Panc1 (cell line): ENCODE data around the gene STPG3. TPM values are rescaled to one million over a fixed set of nuclear protein-coding genes. Genes with fewer than 3 reads are reported as not detected.
A peak's percentile ranks its signal among the peaks of the same experiment; 100 is the strongest.

Experiments
- ATAC-seq: fragments of 200-7000 bp; cut with Tn5 transposase; 2 replicates; pipeline ENCODE4 v1.9.1; 2020; ENCODE audit warnings: mild to moderate bottlenecking, moderate library complexity
- BruUV-seq: library from RNA; stranded (reverse); fragments of 400-500 nt; replicated peaks from 2 replicates; lab custom pipeline; 2021; lab: Mats Ljungman, UMichigan
- CTCF ChIA-PET: fragments of 300-600 bp; sonication (Branson Sonifier 250); formaldehyde crosslinking; loops from one replicate; lab custom pipeline; 2022; ENCODE audit warnings: antibody characterized with exemption; lab: Charles Lee
- POLR2A ChIA-PET: fragments of 300-600 bp; sonication (Branson Sonifier 250); formaldehyde crosslinking; loops from one replicate; lab custom pipeline; 2022; ENCODE audit warnings: antibody characterized with exemption; lab: Charles Lee
- DNase-seq: peaks from one replicate; pipeline ENCODE4 v3.0.0-alpha.2; 2010; ENCODE audit warnings: low read depth, low spot score
- H3K27ac ChIP-seq: 2 replicates; pipeline ENCODE4 v1.5.1; 2011; ENCODE audit warnings: mild to moderate bottlenecking, low read length, inconsistent platforms
- H3K27me3 ChIP-seq: fragments of 200-500 bp; sonication (Bioruptor generic); 2 replicates; pipeline ENCODE4 v1.6.0; 2014; ENCODE audit warnings: low read length, inconsistent platforms; ENCODE audit not compliant: control insufficient read depth, insufficient read depth
- H3K36me3 ChIP-seq: fragments of 200-500 bp; sonication (Bioruptor generic); 2 replicates; pipeline ENCODE4 v1.5.1; 2014; ENCODE audit warnings: inconsistent platforms, mild to moderate bottlenecking, low read length, moderate library complexity; ENCODE audit not compliant: control insufficient read depth, insufficient read depth
- H3K4me1 ChIP-seq: 2 replicates; pipeline ENCODE4 v1.5.1; 2011; ENCODE audit warnings: inconsistent platforms, mild to moderate bottlenecking, low read length, moderate library complexity; ENCODE audit not compliant: control insufficient read depth, insufficient read depth
- H3K4me3 ChIP-seq, 2 experiments: 2 replicates each; pipeline ENCODE4 v1.5.1; 2011 to 2012; ENCODE audit warnings: low read depth in 2 of 2, low read length in 2 of 2, mild to moderate bottlenecking in 2 of 2, inconsistent platforms in 1 of 2, moderate library complexity in 1 of 2
- H3K9me3 ChIP-seq: fragments of 200-500 bp; sonication (Bioruptor generic); 2 replicates; pipeline ENCODE4 v1.5.1; 2014; ENCODE audit warnings: low read depth, mild to moderate bottlenecking, inconsistent platforms, low read length, moderate library complexity; ENCODE audit not compliant: control insufficient read depth, insufficient read depth
- POLR2AphosphoS5 ChIP-seq: IDR thresholded peaks from 2 replicates; pipeline ENCODE4 v1.6.1; 2012; ENCODE audit warnings: mild to moderate bottlenecking, low read depth, low read length, moderate library complexity
- SIN3A ChIP-seq: IDR thresholded peaks from 2 replicates; pipeline ENCODE4 v1.6.1; 2012; ENCODE audit warnings: low read depth, mild to moderate bottlenecking, low read length, moderate library complexity, borderline replicate concordance; ENCODE audit not compliant: insufficient read depth
- TCF7L2 ChIP-seq: IDR thresholded peaks from 2 replicates; pipeline ENCODE4 v1.6.1; 2011; ENCODE audit warnings: mild to moderate bottlenecking, low read depth, low read length, inconsistent platforms
- in situ Hi-C: cut with HindIII; loops from 2 replicates; pipeline ENCODE4 v1.10.0; 2016; ENCODE audit warnings: low sequenced_read_pairs, low pct_unique_long_range_greater_than_20kb
- intact Hi-C: fragments of 100-400 bp; cut with micrococcal nuclease; formaldehyde crosslinking; loops from one replicate; pipeline ENCODE4 v1.10.0; 2022; ENCODE audit not compliant: unreplicated experiment
- total RNA-seq: library from RNA; stranded (reverse); gene quantifications from one replicate; pipeline ENCODE4 v1.2.1, GENCODE V29; 2021; ENCODE audit not compliant: unreplicated experiment
- TF ChIP-seq, protein P1 (sequence below), 2 experiments: IDR thresholded peaks; 2 replicates each; pipeline ENCODE4 v1.6.1; 2011 to 2012; ENCODE audit warnings: low read depth in 2 of 2, control low read depth in 1 of 2, low read length in 1 of 2, mild to moderate bottlenecking in 1 of 2, moderate library complexity in 1 of 2; ENCODE audit not compliant: insufficient read depth in 1 of 2
- TF ChIP-seq, protein P2 (sequence below): fragments of 450-650 bp; IDR thresholded peaks from 2 replicates; pipeline ENCODE4 v1.5.1; 2017; ENCODE audit warnings: mild to moderate bottlenecking

The STPG3 gene
- total RNA-seq, 1 experiment from 2014 or later = 0.26 TPM

DNA sequence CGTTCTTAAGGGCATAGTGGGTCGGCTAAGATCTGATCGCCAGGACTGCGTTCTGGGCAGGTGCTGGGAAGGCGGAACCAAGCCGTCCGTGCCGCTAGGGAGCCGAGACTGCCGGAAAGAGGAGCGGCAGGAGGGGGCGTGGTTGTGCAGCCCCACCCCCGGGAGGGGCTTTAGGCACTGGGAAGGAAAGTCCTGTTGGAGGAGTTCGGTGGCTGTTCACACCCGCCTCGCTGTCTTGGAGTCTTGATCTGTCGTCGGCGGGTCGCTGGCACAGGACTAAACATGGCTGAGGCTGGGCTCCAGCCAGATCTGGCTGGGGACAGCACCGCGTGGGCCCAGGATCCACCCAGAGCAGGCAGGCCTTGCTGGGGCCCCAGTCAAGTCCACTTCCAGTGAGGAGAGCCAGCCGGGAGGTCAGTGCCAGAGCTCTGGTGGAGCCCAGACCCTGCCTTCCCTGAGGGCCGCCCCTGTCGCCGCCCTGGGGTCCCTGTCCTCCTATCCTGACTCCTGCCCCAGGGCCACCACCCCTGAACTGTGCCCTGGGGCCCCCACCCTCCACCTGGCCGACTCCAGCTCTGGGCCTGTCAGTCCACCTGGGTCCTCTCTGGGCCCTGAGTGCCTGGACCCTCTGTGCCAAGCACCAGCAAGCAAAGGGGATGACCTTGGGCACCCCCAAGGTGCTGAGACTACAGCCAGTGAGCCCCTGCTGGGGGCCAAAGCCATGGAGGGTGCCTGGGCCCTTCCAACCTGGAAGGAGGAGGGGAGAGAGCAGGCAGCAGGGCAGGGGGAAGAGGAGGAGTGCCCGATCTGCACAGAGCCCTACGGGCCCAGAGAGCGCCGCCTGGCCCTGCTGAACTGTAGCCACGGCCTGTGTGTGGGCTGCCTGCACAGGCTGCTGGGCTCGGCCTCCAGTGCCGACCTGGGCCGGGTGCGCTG, 33.5 kb upstream of the STPG3 start:
- Histone ChIP-seq H3K4me1 (peaks cover 26% of the 10 kb centered on the region), H3K27me3 (no peaks in the 10 kb centered on the region), H3K27ac (peak overlapping the region; percentile 86), H3K9me3 (no peaks in the 10 kb centered on the region), H3K4me3 (peak overlapping the region; percentile 33 to 48), H3K36me3 (no peaks in the 10 kb centered on the region)
- POLR2A ChIA-PET = no interaction called here
- BruUV-seq = no TSS peak
- intact Hi-C loops = no loop called here
- ATAC-seq (peak; percentile 73), DNase-seq (no peak)
- CTCF ChIA-PET = interaction anchor here (0.6 kb wide), 1 partner anchor 455 kb away, joined by 5 read pairs; no protein-coding TSS in a partner anchor
- TF ChIP-seq SIN3A = no peak; the same call in 1 of the 2 replicates
- TF ChIP-seq, protein P1, sequence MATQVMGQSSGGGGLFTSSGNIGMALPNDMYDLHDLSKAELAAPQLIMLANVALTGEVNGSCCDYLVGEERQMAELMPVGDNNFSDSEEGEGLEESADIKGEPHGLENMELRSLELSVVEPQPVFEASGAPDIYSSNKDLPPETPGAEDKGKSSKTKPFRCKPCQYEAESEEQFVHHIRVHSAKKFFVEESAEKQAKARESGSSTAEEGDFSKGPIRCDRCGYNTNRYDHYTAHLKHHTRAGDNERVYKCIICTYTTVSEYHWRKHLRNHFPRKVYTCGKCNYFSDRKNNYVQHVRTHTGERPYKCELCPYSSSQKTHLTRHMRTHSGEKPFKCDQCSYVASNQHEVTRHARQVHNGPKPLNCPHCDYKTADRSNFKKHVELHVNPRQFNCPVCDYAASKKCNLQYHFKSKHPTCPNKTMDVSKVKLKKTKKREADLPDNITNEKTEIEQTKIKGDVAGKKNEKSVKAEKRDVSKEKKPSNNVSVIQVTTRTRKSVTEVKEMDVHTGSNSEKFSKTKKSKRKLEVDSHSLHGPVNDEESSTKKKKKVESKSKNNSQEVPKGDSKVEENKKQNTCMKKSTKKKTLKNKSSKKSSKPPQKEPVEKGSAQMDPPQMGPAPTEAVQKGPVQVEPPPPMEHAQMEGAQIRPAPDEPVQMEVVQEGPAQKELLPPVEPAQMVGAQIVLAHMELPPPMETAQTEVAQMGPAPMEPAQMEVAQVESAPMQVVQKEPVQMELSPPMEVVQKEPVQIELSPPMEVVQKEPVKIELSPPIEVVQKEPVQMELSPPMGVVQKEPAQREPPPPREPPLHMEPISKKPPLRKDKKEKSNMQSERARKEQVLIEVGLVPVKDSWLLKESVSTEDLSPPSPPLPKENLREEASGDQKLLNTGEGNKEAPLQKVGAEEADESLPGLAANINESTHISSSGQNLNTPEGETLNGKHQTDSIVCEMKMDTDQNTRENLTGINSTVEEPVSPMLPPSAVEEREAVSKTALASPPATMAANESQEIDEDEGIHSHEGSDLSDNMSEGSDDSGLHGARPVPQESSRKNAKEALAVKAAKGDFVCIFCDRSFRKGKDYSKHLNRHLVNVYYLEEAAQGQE (IDR thresholded peaks at IDR 0.05; ENCODE audit: insufficient read depth in 1 of 2, low read depth in 2 of 2, low read length in 1 of 2) = no peak
- TF ChIP-seq POLR2AphosphoS5 = peak; percentile 65
- TF ChIP-seq TCF7L2 = no peak
- TF ChIP-seq, protein P2, sequence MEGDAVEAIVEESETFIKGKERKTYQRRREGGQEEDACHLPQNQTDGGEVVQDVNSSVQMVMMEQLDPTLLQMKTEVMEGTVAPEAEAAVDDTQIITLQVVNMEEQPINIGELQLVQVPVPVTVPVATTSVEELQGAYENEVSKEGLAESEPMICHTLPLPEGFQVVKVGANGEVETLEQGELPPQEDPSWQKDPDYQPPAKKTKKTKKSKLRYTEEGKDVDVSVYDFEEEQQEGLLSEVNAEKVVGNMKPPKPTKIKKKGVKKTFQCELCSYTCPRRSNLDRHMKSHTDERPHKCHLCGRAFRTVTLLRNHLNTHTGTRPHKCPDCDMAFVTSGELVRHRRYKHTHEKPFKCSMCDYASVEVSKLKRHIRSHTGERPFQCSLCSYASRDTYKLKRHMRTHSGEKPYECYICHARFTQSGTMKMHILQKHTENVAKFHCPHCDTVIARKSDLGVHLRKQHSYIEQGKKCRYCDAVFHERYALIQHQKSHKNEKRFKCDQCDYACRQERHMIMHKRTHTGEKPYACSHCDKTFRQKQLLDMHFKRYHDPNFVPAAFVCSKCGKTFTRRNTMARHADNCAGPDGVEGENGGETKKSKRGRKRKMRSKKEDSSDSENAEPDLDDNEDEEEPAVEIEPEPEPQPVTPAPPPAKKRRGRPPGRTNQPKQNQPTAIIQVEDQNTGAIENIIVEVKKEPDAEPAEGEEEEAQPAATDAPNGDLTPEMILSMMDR = 0 out of 2 replicates have a peak, but pooled peaks have one; percentile 19
- in situ Hi-C loops = no loop called here

DNA sequence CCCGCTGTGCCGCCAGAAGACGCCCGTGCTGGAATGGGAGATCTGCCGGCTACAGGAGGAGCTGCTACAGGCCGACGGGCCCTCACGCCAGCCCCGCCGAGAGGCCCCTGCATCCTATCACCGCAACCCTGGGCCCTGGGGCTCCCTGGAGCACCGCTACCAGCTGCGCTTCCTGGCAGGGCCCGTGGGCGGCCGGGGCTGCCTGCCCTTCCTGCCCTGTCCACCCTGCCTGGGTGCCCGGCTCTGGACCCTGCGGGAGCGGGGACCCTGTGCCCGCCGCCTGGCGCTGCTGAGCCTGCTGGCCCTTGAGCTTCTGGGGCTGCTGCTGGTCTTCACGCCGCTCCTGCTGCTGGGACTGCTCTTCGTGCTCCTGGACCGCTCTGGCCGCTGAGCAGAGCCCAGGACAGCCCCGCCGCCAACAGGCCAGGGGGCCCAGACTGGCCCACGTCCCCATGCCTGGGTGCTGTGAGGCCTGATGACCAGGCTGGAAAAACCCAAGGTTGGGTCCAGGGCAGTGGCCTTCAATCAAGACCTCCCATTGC, 32.8 kb upstream of the STPG3 start:
- no TSS peak for BruUV-seq
- ATAC-seq = peak; percentile 4
- Histone ChIP-seq H3K27me3 (no peaks in the 10 kb centered on the region), H3K27ac (peak overlapping the region; percentile 86), H3K36me3 (no peaks in the 10 kb centered on the region), H3K9me3 (no peaks in the 10 kb centered on the region), H3K4me1 (peaks cover 26% of the 10 kb centered on the region), H3K4me3 (peak overlapping the region; percentile 33 to 48)
- CTCF ChIA-PET = interaction anchor here (1.5 kb wide), 1 partner anchor 14 kb away, joined by 12 read pairs; no protein-coding TSS in a partner anchor
- intact Hi-C loops = no loop called here
- POLR2A ChIA-PET = no interaction called here
- DNase-seq = no peak
- in situ Hi-C loops = no loop called here
- TF ChIP-seq, protein P2 = no peak
- TF ChIP-seq SIN3A (no peak), TCF7L2 (no peak), POLR2AphosphoS5 (no peak)
- TF ChIP-seq, protein P1 (IDR thresholded peaks at IDR 0.05; ENCODE audit: insufficient read depth in 1 of 2, low read depth in 2 of 2, low read length in 1 of 2) = no peak
